ENCODE data around the gene SLC25A23. TPM values are rescaled to one million over a fixed set of nuclear protein-coding genes. Genes with fewer than 3 reads are reported as not detected.

The SLC25A23 gene
- total and polyA plus RNA-seq, 9 of the 15 experiments (the other 6 are each of a cell fraction or from before 2014, with no cell fraction given) = 6.1 to 72.0 (median 26.6) TPM

GRCh38 chr19:6452899-6453298 lies 6.7 kb downstream of the SLC25A23 start:
- Histone ChIP-seq H3K9me3 (replicated peaks; ENCODE audit: control insufficient read depth, insufficient read depth, low read depth, low read length) (peaks cover 24% of the 10 kb centered on the region), H3K27me3 (ENCODE audit: control insufficient read depth in 2 of 2, insufficient read depth in 2 of 2, low read length in 2 of 2) (no peaks in the 10 kb centered on the region), H3K4me2 (ENCODE audit: insufficient read depth, low read length) (no peak overlapping the region), H3K9ac (ENCODE audit: insufficient read depth in 1 of 2, low read depth in 2 of 2, low read length in 2 of 2) (no peak overlapping the region), H3K27ac (ENCODE audit: extremely low read depth, low read depth, low read length) (no peak overlapping the region), H4K20me1 (replicated peaks; ENCODE audit: control insufficient read depth, insufficient read depth, low read length) (no peaks in the 10 kb centered on the region), H3K79me2 (ENCODE audit: control insufficient read depth, insufficient read depth, low read length) (peaks cover under 1% of the 10 kb centered on the region; the same call in 1 of the 3 replicates), H3K4me1 (replicated peaks in 1 of 2; ENCODE audit: control insufficient read depth in 2 of 2, insufficient read depth in 2 of 2, low read length in 2 of 2) (peaks cover 3 to 5% of the 10 kb centered on the region in 2 experiments; a peak in 3 of 5 replicates), H3K9me1 (ENCODE audit: control insufficient read depth, insufficient read depth, low read length) (no peaks in the 10 kb centered on the region), H2AFZ (ENCODE audit: low read depth, low read length) (no peak overlapping the region), H3K36me3 (ENCODE audit: control insufficient read depth, insufficient read depth, low read length) (peaks cover 66% of the 10 kb centered on the region), H3K4me3 (no peak overlapping the region)
- ChIA-PET CTCF (ENCODE audit: low intra/inter-chr PET ratio) (no interaction called here), POLR2A (interaction anchor here (0.7 kb wide), 1 partner anchor 186 kb away, joined by 4 read pairs; no protein-coding TSS in a partner anchor)
- BruUV-seq (replicated peaks) = no TSS peak
- no peak for FAIRE-seq
- in situ Hi-C loops (cut with MboI) = no loop called here
- intact Hi-C loops (cut with micrococcal nuclease) = no loop called here
- TF ChIP-seq RBM25 (IDR thresholded peaks at IDR 0.05; ENCODE audit: low read depth, low read length, severe bottlenecking) = peak; percentile 82
- no peak for TF ChIP-seq C11orf30 (IDR thresholded peaks at IDR 0.05; ENCODE audit: low read depth)
- TF ChIP-seq POLR2A (conservative IDR thresholded peaks at IDR 0.05) = no peak
- TF ChIP-seq SMARCA5 (IDR thresholded peaks at IDR 0.05) = peak; percentile 27; the same call in 1 of the 2 replicates
- WGBS (ENCODE audit: insufficient coverage, low coverage, missing lambda C conversion rate) = 100% methylated on average over 2 of the region's 2 CpGs
- DNase-seq (ENCODE audit: extremely low read depth in 1 of 4, low spot score in 3 of 4) = no peak
- ATAC-seq = no peak

- H3K27ac ChIP-seq (ENCODE audit: extremely low read depth, low read depth, low read length) = no peak overlapping the region
- no peak for DNase-seq (ENCODE audit: extremely low read depth in 1 of 4, low spot score in 3 of 4)
- ChIA-PET POLR2A (no interaction called here), CTCF (ENCODE audit: low intra/inter-chr PET ratio) (no interaction called here)
- TF ChIP-seq RBFOX2 (IDR thresholded peaks at IDR 0.05; ENCODE audit: low read depth, low read length) = 0 out of 2 replicates have a peak, but pooled peaks have one; percentile 16
- TF ChIP-seq TAF7 (tag; IDR thresholded peaks at IDR 0.05) = no peak
- TF ChIP-seq SMARCA4 (IDR thresholded peaks at IDR 0.05) = no peak
- no peak for TF ChIP-seq STAT5B (CRISPR knock-in tag; IDR thresholded peaks at IDR 0.05)
- 0 out of 2 replicates have a peak, but pooled peaks have one; percentile 19 for TF ChIP-seq POLR2G (IDR thresholded peaks at IDR 0.05; ENCODE audit: low read depth, low read length)
- H3K79me2 ChIP-seq (ENCODE audit: control insufficient read depth, insufficient read depth, low read length) = no peaks in the 10 kb centered on the region
- peaks cover 0 to 3% of the 10 kb centered on the region in 2 experiments; a peak in 1 of 5 replicates for H3K4me1 ChIP-seq (replicated peaks in 1 of 2; ENCODE audit: control insufficient read depth in 2 of 2, insufficient read depth in 2 of 2, low read length in 2 of 2)
- no TSS peak for BruUV-seq (replicated peaks)
- no peak overlapping the region for H3K4me2 ChIP-seq (ENCODE audit: insufficient read depth, low read length)
- intact Hi-C loops (cut with micrococcal nuclease) (no loop called here), in situ Hi-C loops (cut with MboI) (no loop called here)
- no peaks in the 10 kb centered on the region for H3K9me1 ChIP-seq (ENCODE audit: control insufficient read depth, insufficient read depth, low read length)
- H3K9me3 ChIP-seq (replicated peaks; ENCODE audit: control insufficient read depth, insufficient read depth, low read depth, low read length) = peaks cover 24% of the 10 kb centered on the region
- H2AFZ ChIP-seq (ENCODE audit: low read depth, low read length) = no peak overlapping the region
- no peak overlapping the region for H3K4me3 ChIP-seq
- H3K9ac ChIP-seq (ENCODE audit: insufficient read depth in 1 of 2, low read depth in 2 of 2, low read length in 2 of 2) = no peak overlapping the region
- no peak for ATAC-seq
- 96% methylated on average over 18 of the region's 19 CpGs for WGBS (ENCODE audit: insufficient coverage, low coverage, missing lambda C conversion rate)
- no peaks in the 10 kb centered on the region for H3K27me3 ChIP-seq (ENCODE audit: control insufficient read depth in 2 of 2, insufficient read depth in 2 of 2, low read length in 2 of 2)
- FAIRE-seq = no peak
- H4K20me1 ChIP-seq (replicated peaks; ENCODE audit: control insufficient read depth, insufficient read depth, low read length) = no peaks in the 10 kb centered on the region
- peaks cover 60% of the 10 kb centered on the region for H3K36me3 ChIP-seq (ENCODE audit: control insufficient read depth, insufficient read depth, low read length)
These were observed 7.4 kb downstream of the SLC25A23 start for GRCh38 chr19:6452223-6452614.

Measured in K562 (cell line).